ENCODE measurements around the gene DAGLA.

DAGLA gene

GRCh38 chr11:61710019-61710418, 29.8 kb downstream of the DAGLA start:
- no peak for DNase-seq (ENCODE audit: low spot score)

DNA sequence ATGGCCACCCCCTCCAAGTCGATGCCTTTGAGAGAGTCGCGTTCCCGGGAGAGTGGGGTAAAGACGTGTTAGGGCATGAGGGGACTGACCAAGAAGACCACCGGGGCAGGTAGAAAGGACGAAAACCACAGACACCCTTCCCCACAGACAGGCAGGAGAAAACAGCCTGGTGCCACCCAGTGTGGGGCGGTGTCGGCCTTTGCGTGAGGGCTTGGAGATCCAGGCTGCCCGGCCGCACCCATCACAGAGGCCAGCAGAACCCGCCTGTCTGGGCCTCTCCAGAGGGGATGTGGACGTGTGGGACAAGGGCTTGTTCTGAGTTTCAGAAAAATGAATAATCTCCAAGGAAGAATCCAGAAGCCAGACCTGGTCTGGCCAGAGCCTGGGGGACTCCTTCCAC, 30.8 kb downstream of the DAGLA start:
- no peak for DNase-seq (ENCODE audit: low spot score)

- DNase-seq (ENCODE audit: low spot score) = no peak
These were observed 31.3 kb downstream of the DAGLA start for GRCh38 chr11:61711498-61711897.

- no peak for DNase-seq (ENCODE audit: low spot score)
These were observed 32.1 kb downstream of the DAGLA start for GRCh38 chr11:61712314-61712713.

DNA sequence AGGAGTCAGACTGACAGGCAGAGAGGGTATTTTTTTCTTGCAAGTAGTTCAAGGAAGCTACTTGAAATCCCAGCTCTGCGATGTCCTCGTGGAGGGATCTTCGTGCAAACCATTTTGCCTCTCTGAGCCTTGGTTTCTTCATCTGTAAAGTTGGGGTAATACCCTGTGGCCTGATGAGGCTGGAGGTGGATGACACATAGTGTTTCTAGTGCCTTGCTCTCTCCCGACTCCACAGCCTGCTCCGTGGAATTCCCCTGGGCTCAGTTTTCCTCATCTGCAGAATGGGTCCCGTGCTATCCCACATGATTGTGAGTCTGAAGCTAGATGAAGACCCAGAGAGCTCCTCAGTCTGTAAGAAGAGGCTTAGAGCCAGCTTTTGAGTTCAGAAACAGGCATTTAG, 32.7 kb downstream of the DAGLA start:
- DNase-seq (ENCODE audit: low spot score) = no peak

DNA sequence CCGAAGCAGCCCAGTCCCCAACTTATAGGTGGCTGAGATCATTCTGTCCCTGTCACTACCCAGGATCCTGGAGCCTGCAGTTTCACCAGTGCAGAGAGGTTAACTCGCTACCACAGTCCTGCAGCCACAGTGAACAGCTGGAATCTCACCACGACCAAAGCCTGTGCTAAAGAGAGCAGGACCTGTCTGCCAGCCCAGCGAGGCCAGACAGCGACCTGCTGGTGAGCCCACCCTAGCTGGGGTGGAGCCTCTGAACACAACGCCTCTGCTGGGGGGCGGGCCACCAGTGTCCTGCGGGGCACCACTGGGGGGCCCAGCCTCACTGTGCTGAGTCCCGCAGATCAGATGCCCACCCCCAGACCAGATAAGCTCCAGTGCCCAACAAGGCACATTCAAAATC, 33.3 kb downstream of the DAGLA start:
- DNase-seq (ENCODE audit: low spot score) = no peak

- no peak for DNase-seq (ENCODE audit: low spot score)
These were observed 33.7 kb downstream of the DAGLA start for GRCh38 chr11:61713906-61714305.

DNA sequence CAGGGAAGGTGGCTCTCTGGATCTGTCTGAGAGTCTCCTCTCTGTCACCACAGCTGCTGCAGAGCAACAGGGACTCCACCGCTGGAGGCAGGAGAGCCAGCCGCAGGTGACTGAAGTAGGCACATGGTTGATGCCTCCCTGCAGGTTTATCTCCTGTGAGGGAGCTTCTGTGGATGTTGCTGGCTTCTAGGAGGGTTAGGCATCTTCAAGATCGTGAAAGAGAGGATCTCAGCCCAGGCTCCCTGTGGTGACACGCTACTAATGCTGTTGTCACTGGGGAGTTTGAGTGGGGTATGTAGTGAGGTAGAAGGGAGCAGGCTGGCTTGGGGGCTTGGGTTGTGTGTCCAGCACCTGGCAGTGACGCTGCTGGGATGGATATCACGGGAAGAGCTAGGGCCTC, 34.1 kb downstream of the DAGLA start:
- DNase-seq (ENCODE audit: low spot score) = no peak

GRCh38 chr11:61714916-61715315, 34.7 kb downstream of the DAGLA start:
- no peak for DNase-seq (ENCODE audit: low spot score)

GRCh38 chr11:61715867-61716266, 35.7 kb downstream of the DAGLA start:
- DNase-seq (ENCODE audit: low spot score) = no peak

- DNase-seq (ENCODE audit: low spot score) = no peak
These were observed 36.5 kb downstream of the DAGLA start for GRCh38 chr11:61716478-61717285.

- DNase-seq (ENCODE audit: low spot score) = no peak
These were observed 37.3 kb downstream of the DAGLA start for GRCh38 chr11:61717286-61718033.

- DNase-seq (ENCODE audit: low spot score) = no peak
These were observed 37.9 kb downstream of the DAGLA start for GRCh38 chr11:61718046-61718531.

DNA sequence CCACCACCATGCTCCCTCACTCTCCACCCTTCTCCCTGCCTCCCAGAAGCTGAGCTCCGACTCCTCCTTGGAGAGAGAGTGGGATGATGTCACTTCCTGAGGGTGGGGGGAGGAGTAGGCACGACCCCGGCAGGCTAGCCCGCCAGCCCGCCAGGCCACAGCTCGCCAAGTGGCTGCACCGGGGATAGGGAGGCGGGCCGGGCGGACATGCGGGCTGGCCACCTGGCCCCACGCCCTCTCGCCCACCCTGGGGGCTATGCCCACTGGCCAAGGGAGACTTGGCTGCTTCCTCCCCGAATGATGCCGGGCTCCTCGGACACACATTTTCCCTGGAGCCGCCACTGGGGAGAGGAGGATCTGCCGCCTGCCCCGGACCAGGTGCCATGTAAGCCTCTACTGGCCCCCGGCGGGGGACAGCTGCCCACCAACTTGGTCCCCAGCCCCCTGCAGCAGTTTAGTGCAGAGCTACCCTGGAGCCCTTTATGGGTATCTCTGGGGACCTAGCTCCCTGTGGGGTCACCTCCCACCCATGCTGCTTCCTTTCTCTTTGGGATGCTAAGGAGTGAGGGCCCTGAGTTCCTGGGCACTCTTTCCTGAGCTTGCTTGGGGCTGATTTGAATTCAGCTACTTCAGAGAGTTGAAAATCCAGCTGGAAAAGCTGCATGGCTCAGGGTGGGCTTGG, 38.6 kb downstream of the DAGLA start:
- no peak for DNase-seq (ENCODE audit: low spot score)

DNA sequence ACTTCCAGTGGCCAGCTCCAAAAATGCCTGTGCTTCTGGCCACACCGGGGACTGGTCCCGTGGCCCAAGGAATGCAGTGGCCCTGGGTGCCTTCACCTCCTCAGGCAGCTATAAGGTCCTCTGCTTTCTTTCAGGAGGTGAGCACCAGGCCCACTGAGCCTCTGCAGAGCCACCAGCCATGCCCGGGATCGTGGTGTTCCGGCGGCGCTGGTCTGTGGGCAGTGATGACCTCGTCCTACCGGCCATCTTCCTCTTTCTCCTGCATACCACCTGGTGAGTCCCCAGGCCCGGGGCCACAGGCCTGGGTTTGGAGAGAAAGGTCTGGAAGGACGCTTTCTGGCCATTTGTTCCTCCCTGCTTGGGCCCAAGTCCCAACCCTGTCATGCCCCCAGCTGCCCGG, 39.8 kb downstream of the DAGLA start:
- DNase-seq (ENCODE audit: low spot score) = no peak

DNA sequence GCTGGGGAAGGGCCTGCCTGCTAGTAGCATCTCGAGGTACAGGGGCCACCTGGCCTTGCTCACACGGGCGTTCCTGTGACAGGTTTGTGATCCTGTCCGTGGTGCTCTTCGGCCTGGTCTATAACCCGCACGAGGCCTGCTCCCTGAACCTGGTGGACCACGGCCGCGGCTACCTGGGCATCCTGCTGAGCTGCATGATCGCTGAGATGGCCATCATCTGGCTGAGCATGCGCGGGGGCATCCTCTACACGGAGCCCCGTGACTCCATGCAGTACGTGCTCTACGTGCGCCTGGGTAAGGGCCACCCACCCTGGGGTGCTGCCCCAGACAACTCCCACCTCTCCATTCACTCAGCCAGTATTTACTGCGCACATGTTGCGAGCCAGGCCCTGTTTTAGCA, 40.4 kb downstream of the DAGLA start:
- DNase-seq (ENCODE audit: low spot score) = no peak

DNA sequence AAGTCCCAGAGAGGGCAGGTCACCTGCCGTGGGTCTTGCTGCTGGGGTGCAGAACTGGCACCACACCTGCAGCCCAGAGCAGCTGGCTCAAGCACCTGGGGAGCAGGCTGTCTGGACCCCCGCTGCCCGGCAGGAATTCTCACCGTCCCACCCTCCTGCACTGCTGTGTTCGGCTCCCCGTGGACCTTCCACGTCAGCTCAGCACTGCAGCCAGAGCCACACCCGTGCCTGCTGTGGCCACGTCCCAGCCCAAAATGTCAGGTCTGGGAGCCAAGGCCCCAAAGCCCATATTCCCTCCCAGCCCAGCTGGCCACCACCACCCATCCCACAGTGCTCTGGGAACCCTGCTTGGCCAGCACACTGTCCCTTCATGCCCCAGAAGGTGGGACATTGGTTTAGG, 44.2 kb downstream of the DAGLA start:
- DNase-seq (ENCODE audit: low spot score) = no peak

DNA sequence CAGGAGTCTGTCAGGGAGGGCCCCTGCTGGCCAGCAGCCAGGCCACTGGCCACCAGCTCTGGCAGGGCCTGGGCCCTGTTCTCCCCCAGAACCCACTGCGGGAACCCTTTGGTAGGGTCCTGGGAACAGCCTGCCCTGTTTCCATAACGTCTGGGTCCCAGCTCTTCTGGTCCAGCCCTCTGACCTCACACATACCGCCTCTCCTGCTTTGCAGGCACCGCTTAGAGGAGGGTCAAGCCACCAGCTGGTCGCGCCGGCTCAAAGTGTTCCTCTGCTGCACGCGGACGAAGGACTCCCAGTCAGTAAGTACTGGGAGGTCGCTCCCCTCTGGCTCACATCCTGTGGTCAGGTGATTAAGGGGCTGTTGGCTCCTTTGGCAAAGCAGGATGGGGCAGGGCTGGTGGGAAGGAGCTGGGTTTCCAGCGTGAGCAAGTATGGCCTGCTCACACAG, 45.6 kb downstream of the DAGLA start:
- no peak for DNase-seq (ENCODE audit: low spot score)

- DNase-seq (ENCODE audit: low spot score) = no peak
These were observed 46.6 kb downstream of the DAGLA start for GRCh38 chr11:61726775-61727174.

DNA sequence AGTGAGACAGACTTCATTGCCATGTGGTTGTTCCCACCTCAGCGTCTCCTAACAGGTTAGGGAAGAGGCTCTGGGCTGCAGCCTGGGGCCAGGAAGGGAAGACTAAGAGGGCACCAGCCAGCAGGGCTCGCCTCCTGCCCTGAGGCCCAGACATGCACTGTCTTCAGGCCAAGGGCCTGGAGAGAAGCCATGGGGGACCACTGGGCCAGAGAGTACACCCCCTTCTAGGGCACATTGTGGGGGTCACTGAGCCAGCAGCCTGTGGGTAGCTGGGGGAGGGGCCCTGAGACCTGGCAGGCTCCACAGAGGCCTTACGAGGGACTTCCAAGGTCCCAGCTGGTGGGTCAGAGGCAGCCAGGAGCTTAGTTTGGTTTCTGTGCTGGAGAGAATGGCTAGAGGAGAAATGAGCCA, 47.2 kb downstream of the DAGLA start:
- DNase-seq (ENCODE audit: low spot score) = no peak

DNA sequence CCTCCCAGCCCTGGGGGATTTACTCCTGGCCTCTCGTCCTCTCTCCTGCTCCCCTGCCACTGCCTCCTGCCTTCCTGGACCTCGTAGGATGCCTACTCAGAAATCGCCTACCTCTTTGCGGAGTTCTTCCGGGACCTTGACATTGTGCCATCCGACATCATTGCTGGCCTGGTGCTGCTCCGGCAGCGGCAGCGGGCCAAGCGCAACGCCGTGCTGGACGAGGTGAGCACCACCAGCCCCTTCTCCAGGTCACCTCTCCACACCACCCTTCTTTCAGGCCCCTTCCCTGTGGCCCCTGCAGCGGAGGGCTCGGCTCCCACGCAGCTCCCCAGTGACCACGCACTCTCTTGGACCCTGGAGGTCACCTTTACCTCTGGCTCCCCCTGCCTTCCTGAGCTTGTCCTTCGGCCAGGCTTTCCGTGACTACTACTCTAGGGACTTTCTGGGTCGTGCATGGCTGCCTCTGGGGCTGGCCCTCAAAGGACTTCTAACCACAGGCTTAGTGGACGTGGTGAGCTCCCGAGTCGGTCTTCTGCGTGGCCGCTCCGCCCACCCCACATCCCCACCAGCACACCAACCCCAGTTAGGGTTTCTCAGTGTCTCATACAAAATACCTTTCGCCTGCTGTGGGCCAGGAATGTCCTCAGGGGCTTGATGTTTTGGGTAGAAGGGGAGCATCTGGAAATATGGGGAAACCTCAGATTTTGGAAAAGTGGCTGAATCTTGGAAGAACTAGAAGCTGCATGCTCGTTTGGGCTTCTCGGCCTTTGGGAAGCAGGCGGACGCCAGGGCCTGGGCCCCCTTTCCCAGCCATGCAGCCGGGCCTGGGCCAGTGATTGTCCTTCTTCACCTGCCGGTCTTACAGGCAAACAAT, 48.1 kb downstream of the DAGLA start:
- DNase-seq (ENCODE audit: low spot score) = no peak

DNA sequence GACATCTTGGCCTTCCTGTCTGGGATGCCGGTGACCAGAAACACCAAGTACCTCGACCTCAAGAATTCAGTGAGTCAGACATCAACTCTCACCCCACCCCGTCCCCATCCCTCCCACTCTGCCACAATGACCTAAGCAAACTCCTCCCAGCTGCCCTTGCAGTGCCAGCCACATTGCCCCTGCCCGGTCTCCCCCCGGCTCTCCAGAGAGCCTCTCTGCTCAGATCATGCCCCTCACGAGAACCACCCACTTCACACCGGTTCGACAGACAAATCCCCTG, 48.7 kb downstream of the DAGLA start:
- DNase-seq (ENCODE audit: low spot score) = no peak
